ENCODE results near the gene SUGCT.

The SUGCT gene

GRCh38 chr7:40848541-40849221 lies 713.9 kb downstream of the SUGCT start:
- DNase-seq = no peak

GRCh38 chr7:40850017-40850416 lies 715.2 kb downstream of the SUGCT start:
- DNase-seq = no peak

DNA sequence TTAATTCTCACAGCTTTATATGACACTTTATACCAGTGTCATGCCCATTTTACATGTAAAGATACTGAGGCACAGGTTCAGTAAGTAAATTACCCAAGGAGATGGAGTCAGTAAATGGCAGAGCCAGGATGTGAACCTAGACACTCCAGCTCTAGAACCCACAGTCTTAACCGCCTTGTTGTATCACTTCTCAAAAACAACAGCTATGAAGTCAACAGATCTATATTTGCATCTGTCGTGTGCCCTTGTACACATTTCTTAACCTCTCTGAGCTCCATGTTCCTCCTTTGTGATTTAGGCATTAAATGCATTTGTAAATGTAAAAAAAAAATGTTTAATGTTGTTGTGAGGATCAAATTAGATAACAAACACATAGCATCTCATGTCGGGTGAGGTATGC lies 716.2 kb downstream of the SUGCT start:
- DNase-seq = no peak

- DNase-seq = no peak
Measured at GRCh38 chr7:40859076-40859475, 724.3 kb downstream of the SUGCT start.

- no peak for DNase-seq
Measured at GRCh38 chr7:40859965-40860543, 725.2 kb downstream of the SUGCT start.

DNA sequence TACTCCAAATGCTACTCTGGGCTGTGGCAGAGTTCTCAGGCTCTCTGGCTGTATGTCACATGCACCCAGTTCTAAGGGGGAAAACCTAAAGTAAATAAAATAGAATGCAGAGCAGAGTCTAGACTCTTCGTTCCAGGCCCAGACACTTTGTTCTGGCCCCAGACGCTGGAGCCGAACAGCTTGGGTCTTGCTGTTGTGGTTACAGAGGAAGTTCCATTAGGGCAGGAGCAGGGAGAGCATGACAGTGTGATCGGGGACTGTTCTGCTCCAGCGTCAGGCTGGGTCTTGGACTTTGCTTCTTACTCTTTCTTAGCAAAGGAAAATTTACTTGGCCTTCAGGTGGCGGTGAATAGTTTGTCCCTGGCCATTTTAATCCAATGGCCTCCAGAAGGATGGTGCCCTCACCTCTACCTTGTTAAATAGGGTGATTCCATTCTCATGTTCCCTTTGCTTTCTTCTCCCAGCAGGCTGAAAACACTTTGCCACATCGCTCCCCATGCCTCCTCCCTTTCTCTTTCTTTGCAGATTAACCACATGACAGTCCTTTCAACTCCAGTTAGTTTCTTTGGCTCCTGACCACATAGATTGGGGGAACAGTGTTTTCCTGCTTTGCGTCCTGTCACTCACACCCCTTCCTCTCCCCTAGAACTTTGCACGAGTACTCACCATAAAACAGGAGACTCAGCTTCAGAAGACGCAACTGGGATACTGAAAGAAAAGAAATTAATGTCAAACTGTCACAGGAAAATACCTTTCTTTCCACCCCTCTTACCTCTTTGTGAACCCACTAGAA lies 730.8 kb downstream of the SUGCT start:
- no peak for DNase-seq

DNA sequence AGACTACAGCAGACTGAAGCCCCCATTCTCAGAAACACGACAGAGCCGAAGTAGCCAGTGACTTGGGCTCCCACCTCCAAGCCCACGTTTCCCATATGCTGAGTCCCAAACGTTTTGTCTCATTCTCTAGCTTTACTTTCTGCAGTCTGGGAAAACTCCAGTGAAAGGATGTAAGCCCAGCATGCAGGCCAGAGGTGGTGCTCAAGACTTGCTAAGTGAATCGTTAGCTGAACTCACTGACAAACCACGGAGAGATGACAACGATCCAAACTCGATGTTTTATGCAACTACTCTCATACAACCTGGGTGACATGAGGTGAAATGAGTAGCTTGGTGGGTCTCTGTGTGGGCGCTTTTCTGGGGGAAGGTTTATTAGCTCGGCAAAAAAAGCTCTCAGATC lies 731.8 kb downstream of the SUGCT start:
- no peak for DNase-seq

GRCh38 chr7:40870108-40870507 lies 735.3 kb downstream of the SUGCT start:
- DNase-seq = no peak

- DNase-seq = no peak
Measured at GRCh38 chr7:40873248-40873647, 738.4 kb downstream of the SUGCT start.

- no peak for DNase-seq
Measured at GRCh38 chr7:40874756-40875155, 740.0 kb downstream of the SUGCT start.

- no peak for DNase-seq
Measured at GRCh38 chr7:40876601-40877000, 741.8 kb downstream of the SUGCT start.

DNA sequence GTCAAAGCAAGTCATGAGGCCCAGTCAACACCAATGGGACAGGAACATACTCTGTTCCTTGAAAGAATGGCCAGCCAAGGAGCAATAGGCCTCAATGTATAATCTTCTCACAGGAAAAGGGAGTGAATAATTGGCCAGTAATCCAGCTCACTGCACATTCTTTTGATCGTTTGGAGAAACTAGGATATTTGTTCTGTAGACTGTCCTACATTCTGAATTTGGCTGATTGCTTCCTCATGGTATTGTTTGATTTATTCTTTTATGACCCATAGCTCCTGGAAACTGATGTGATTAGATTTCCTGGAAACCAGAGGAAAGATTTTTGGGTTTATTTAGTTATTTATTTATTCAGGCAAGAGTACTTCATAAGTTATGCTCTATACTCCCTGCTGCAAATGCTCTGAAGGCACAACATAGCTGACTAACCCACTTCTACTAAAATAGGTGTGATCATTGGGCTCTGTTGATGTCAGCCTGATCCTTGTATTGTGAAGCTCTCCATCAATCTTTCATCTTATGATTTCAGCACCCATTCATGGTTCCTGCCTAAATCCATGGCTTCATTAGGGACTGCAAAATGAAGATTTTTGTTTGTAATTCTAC lies 745.2 kb downstream of the SUGCT start:
- DNase-seq = no peak

DNA sequence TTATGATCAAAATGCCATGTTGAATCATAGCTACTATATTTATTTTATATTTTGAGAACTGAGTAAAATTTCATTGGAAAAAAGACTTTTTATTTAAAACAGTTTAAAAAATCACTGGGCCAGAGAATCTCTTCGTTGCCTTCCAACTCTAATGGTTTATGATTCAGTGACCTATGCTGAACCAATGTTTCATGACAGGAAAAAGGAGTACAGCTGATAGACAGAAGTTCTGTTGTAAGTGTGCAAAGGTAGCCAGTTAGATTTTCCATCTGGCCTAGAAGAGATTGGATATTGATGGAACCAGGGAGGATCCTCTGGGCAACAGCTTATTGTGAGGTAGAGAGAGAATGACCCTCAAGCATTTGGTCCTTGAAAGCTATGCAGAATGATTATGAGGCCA lies 745.8 kb downstream of the SUGCT start:
- no peak for DNase-seq

DNA sequence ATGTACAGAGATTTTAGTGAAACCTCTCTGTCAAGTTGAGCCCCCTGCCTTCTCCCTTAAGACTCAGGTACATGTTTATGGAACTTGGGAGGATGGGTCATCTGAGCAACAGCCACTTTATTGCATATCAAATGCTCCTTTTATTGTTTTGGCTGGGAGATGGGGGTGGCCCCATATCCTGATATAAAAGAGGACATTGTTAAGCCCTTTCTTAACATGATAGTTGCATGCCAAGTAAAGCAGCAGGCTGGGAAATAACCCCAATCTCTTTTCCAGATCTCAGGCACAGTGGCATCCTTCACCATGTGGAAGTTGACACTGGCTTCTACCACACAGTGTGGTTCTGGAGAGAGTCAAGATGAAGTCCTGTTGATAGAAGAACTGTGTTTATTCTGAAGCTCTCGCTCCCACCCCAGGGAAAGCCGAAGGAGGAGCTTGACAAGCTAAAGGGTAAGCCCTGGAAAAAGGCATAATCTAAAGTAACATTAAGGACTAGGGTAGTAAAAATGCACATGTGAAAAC lies 746.7 kb downstream of the SUGCT start:
- no peak for DNase-seq

- DNase-seq = no peak
Measured at GRCh38 chr7:40882071-40882658, 747.4 kb downstream of the SUGCT start.

DNA sequence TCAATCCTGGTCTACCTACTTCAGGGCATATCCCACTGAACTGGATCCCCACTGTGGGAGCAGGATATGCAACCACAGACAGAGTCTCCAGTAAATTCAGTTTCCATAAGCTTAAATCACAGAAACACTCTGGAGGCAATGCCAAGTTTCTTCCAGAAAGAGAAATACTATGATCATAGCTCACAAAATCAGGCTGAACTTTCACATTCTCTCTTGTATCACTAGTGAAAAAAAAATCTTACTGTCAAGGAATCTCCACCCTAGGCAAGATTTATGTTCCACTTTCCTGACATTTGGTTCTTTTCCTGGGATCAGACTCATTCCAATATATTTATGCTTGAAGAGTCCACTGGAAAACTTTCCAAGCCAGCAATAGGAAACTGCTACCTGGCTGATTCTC lies 749.0 kb downstream of the SUGCT start:
- DNase-seq = no peak

GRCh38 chr7:40884241-40884640 lies 749.4 kb downstream of the SUGCT start:
- DNase-seq = no peak

- DNase-seq = no peak
Measured at GRCh38 chr7:40885503-40885902, 750.7 kb downstream of the SUGCT start.

GRCh38 chr7:40887099-40887498 lies 752.3 kb downstream of the SUGCT start:
- DNase-seq = no peak

GRCh38 chr7:40888499-40888898 lies 753.7 kb downstream of the SUGCT start:
- DNase-seq = no peak

DNA sequence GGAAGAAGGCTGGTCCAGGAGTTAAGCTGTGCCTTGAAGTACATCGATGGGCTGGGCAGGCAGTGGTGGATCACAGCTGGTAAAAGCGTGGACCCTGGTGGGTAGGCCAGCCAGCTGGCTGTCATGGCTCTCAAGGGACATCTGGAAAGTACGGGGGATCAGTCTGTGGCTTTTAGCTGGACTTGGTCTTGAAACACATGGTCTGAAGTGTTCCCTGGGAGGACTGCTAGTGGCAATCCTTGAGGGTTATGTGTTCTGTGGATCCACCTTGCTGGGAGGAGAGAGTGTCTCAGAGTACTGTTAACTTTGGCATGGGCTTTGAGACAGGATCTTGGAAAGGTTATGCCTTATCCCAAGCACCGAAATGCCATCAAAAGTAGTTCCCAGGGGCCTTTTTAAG lies 754.3 kb downstream of the SUGCT start:
- no peak for DNase-seq

DNA sequence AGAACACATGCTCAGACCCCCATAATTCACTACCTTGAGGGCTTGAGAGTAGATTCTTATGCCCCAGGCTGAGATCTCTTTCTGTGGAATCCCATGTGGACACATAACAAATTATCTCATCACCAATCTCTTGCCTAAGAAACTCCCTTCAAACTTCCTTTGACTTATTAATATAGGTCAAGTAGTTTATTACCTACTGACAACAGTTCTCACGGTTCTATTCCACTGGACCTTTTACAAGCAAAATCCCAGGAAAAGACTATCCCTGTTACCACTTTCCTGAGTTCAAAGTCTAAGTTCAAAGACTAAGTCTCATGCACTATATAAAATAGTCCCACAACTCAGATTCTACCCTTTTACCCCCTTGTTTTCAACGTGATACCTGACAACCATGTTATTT lies 754.7 kb downstream of the SUGCT start:
- DNase-seq = no peak

GRCh38 chr7:40890088-40890692 lies 755.4 kb downstream of the SUGCT start:
- DNase-seq = no peak
